HG03432 (cell line): Measurements from ENCODE around the gene CUL1.

Source experiments
- ATAC-seq: cut with Tn5 transposase; IDR thresholded peaks from one replicate; pipeline ENCODE4 v1.9.1; 2021; ENCODE audit warnings: mild to moderate bottlenecking, moderate library complexity; ENCODE audit not compliant: unreplicated experiment

The CUL1 gene

DNA sequence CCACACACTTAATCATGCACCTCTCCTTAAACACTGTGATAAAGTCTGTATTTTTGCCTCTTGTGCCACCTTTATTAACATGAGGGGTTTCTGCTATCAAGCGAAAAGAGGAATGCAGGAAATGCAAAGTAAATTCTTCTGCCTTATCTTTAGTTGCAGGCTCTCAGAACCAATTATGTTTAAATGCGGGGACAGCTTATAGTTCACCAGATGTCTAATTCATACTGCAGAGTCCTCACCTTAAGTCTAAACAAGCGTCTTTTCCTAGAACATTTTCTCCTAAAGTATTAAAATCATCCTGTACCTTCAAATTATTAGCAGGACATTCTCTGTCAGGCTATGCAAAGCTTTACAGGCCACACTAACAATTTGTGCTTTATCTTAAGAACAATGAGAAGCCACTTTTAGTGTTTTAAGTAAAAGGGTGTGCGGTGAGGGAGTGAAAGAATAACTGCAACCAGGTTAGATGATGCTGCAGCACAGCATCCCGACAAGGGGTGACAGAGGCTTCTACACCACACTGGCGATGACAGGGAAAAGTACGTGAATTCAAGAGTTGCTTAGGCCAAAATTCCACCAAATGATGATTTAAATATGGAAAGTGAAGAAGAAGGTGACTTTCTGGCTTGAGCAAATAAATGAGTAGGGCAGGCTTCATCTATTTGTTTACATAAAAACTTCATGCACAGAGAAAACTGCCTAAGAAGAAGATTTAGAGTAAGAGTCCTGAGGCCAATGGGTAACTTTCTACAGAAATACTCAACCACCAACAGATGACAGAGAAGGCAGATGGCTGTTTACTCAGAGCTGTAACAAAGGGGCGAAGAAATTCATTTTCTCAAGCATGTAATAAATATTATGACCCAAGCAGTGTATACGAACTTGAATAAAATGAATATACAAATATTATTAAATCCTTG lies 149.4 kb downstream of the CUL1 start:
- no peak for ATAC-seq

DNA sequence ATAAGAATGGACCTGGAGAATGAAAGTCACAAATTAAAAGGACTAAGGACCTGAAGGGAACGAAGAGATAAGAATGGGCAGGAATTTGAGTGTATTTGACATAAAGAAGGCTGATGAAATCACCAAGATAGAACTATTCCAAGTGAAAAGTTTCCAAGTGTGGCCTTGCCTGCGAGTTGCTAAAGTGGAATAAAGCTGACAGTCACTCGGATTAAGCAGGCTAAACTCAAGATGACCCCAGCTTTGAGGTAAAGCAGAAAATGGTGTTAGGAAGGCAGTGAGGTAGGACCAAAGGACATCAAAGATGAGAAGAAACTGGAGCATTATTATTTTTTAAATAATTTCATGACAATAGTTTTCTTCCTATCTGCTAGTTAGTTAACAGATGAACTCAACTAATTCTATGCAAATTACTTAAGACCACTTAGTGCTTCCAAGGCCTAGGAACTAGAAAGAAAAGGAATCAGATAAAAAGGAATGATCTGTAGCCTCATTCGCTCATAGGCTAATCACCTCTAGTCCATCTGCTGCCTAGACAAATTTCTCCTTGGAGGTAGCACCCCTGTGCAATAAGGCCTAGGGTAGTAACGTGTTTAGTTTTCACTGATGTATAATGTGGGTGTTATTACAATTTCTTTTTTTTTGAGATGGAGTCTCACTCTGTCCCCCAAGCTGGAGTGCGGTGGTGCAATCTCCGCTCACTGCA lies 150.8 kb downstream of the CUL1 start:
- no peak for ATAC-seq

DNA sequence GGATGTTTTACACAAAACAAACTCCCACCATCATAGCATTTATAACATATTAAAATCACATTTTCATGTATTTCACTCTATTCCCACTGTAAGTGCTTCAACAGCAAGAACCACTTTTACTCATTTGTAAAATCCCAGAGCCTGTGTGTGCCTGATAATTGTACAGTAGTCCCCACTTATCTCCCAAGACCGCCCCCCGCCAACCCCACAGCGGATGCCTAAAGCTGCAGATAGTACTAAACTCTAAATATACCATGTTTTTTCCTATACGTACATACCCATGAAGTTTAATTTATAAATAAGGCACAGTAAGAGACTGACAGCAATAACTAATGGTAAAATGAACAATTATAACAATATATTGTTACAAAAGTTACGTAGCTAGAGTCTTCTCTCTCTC lies 151.9 kb downstream of the CUL1 start:
- no peak for ATAC-seq
